NK-92 (cell line): ENCODE results near the gene ZNF664.

ENCODE experiments used
- DNase-seq: peaks from one replicate; lab custom pipeline; 2025; ENCODE audit not compliant: unreplicated experiment; lab: John Stamatoyannopoulos, UW

The ZNF664 gene

GRCh38 chr12:123987022-123987421 lies 14.0 kb downstream of the ZNF664 start:
- no peak for DNase-seq

GRCh38 chr12:123989168-123989567 lies 16.2 kb downstream of the ZNF664 start:
- DNase-seq = no peak

DNA sequence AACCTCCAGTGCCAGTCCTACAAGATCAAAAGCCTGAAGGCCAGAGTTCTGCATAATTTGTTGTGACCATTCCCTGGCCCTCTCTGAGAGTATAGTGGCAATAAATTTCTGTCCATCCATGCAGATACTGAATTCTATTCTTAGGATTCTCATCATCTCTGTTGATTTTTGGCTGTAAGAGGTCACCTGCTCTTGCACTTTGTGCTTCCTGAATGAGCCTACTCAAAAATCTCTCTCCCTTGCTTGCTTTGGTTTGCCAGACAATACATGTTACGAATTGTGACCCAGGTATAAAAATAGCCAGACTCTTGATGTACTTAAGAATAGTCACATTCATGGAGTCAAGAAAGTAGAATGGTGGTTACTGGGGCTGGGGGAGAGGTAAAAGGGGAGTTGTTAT lies 16.7 kb downstream of the ZNF664 start:
- DNase-seq = no peak

- no peak for DNase-seq
These were observed 17.5 kb downstream of the ZNF664 start for GRCh38 chr12:123990511-123990910.

- DNase-seq = no peak
These were observed 18.4 kb downstream of the ZNF664 start for GRCh38 chr12:123991372-123991951.

GRCh38 chr12:123992118-123992825 lies 19.3 kb downstream of the ZNF664 start:
- DNase-seq = no peak

GRCh38 chr12:123995023-123995748 lies 22.2 kb downstream of the ZNF664 start:
- DNase-seq = no peak

GRCh38 chr12:123996581-123996980 lies 23.6 kb downstream of the ZNF664 start:
- DNase-seq = no peak

DNA sequence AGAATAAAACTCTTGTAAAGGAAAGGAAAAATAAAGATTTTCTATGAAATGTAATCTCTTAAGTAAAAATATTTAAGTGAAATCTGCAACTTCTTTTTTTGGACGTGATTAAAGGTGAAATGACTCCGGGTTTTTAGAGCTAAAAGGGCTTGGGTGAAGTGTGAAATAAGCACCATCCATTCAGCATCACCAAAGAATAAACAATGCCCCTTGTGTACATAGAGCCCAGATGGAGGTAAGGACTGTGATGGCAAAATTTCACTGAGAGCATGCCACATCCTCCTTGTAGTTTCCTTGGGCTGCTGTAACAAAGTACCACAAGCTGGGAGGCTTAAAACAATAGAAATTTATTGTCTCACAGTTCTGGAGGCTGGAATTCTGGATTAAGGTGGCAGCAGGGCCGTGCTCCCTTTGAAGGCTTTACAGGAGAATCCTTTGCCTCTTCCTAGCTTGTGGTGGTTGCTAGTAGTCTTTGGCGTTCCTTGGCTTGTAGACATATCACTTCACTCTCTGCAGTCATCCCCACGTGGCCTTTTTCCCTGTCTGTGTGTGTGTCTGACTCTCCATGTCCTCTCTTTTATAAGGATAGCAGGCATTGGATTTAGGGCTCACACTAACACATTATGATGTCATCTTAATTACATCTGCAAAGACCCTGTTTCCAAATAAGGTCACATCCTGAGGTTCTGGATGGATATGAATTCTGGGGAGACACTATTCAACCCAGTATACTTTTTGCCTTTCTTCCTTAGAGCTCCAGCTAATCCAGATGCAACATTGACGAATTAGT lies 24.2 kb downstream of the ZNF664 start:
- no peak for DNase-seq

DNA sequence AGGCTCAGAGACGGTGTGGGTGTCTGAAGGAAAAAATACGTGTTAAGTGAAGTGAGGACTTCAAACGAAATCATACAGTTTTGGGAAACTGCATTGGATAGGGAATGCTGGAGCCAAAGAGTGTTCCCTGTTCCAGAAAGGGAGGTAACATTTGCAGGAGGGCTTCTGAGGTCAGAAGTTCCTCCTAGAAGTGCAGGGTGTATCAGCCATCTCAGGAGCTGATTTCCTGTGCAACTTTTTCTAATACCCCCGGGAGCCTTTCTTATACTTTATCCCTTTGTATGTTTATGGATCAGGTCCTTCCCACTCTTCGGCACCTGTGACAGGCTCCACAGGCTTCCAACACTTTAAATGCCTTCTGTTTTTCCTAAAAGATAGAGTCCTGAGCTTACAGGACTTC lies 24.9 kb downstream of the ZNF664 start:
- no peak for DNase-seq

- no peak for DNase-seq
These were observed 25.5 kb downstream of the ZNF664 start for GRCh38 chr12:123998344-123998990.

GRCh38 chr12:123998991-123999359 lies 26.0 kb downstream of the ZNF664 start:
- DNase-seq = no peak

- no peak for DNase-seq
These were observed 27.1 kb downstream of the ZNF664 start for GRCh38 chr12:124000111-124000510.

GRCh38 chr12:124001343-124001742 lies 28.3 kb downstream of the ZNF664 start:
- no peak for DNase-seq

DNA sequence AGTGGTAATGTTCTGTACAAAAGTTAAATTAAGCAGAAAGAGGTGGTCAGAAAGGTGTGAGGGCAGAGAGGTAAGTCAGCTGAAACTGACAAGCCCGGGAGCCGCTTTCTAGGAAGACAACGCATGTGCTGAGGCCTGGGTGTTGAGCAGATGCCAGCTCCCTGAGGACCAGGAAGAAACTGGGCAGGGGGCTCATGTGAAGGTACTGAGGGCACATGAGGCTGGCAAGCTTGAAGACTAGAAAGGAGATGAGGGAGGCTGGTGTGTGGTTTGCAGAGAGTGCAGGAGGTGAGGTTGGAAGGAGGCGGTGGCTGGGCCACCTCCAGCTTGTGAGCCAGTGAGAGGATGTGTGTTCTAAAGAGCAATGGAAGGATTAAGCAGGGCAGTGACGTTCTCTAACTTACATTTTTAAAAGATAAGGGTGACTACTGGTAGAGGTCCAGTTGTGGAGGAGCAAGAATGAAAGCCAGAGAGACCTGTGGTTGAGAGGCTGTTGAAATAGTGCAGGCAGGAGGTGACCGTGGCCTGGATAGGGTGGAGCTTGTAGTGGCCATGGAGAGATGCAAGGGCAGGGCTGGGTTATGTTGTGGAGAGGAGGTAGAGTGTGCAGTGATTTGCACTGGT lies 29.1 kb downstream of the ZNF664 start:
- DNase-seq = no peak

- no peak for DNase-seq
These were observed 29.6 kb downstream of the ZNF664 start for GRCh38 chr12:124002654-124003053.

DNA sequence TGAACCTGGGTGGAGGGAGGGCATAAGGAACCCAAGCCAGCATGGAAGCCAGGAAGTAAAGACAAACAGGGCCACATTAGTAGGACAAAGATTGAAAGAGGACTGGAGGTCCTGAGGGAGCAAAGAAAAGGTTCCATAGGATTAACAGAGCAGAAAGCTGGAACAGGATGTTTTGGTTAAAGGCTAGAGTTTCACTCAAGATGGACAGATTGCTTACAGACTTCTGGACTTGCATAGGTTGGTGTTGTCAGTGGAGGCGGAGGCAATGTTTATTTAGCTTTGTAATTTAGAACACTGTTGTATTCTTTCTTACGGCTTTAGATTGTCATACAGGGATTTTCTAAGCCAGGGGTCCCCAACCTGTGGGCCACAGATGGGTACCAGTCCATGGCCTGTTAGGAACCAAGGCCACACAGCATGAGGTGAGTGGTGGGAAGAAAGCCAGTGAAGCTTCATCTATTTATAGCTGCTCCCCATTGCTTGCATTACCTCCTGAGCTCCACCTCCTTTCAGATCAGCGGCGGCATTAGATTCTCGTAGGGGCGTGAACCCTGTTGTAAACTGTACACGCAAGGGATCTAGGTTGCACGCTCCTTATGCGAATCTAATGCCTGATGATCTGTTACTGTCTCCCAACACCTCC lies 31.3 kb downstream of the ZNF664 start:
- no peak for DNase-seq

GRCh38 chr12:124006085-124006845 lies 33.2 kb downstream of the ZNF664 start:
- DNase-seq = no peak
